IPS-NIHi7 (cell line): ENCODE measurements around the gene PNMA6E.

Experiments used
- DNase-seq: peaks from one replicate; pipeline ENCODE4 v3.0.0; 2012; ENCODE audit warnings: mixed read lengths; ENCODE audit errors: extremely low spot score

The PNMA6E gene

GRCh38 chrX:153435845-153436244 is 34.7 kb upstream of the PNMA6E start:
- no peak for DNase-seq

- no peak for DNase-seq
These were observed 33.7 kb upstream of the PNMA6E start for GRCh38 chrX:153434801-153435200.

GRCh38 chrX:153433781-153434285 is 32.7 kb upstream of the PNMA6E start:
- DNase-seq: no peak

GRCh38 chrX:153433161-153433680 is 32.1 kb upstream of the PNMA6E start:
- DNase-seq: no peak

GRCh38 chrX:153430796-153431195 is 29.6 kb upstream of the PNMA6E start:
- DNase-seq: no peak

- no peak for DNase-seq
These were observed 25.1 kb upstream of the PNMA6E start for GRCh38 chrX:153426204-153426603.

- DNase-seq: no peak
These were observed 22.5 kb upstream of the PNMA6E start for GRCh38 chrX:153423652-153424051.

- no peak for DNase-seq
These were observed 20.7 kb upstream of the PNMA6E start for GRCh38 chrX:153421856-153422255.

GRCh38 chrX:153420851-153421599 is 19.9 kb upstream of the PNMA6E start:
- DNase-seq: no peak

- DNase-seq: no peak
These were observed 16.5 kb upstream of the PNMA6E start for GRCh38 chrX:153417637-153418036.

- DNase-seq: no peak
These were observed 15.8 kb upstream of the PNMA6E start for GRCh38 chrX:153416781-153417450.

- DNase-seq: no peak
These were observed 13.8 kb upstream of the PNMA6E start for GRCh38 chrX:153414856-153415510.

GRCh38 chrX:153413731-153414130 is 12.6 kb upstream of the PNMA6E start:
- DNase-seq: no peak

GRCh38 chrX:153412746-153413720 is 11.9 kb upstream of the PNMA6E start:
- DNase-seq: no peak

- DNase-seq: no peak
These were observed 10.9 kb upstream of the PNMA6E start for GRCh38 chrX:153411988-153412574.

- DNase-seq: no peak
These were observed 10.3 kb upstream of the PNMA6E start, which contains the start of gene ZFP92 for GRCh38 chrX:153411255-153411987. Gene ZFP92 (plus strand): TSS chrX:153411472. CDS start chrX:153418323, 6,851 bp downstream.

GRCh38 chrX:153410888-153411254 is 9.7 kb upstream of the PNMA6E start:
- DNase-seq: no peak

- no peak for DNase-seq
These were observed 9.2 kb upstream of the PNMA6E start for GRCh38 chrX:153410373-153410772.

- DNase-seq: no peak
These were observed 8.4 kb upstream of the PNMA6E start for GRCh38 chrX:153409414-153410101.
